ENCODE results near the gene KDM6A.
"Not testable (repeated sequence)": the region's sequence is repeated elsewhere in the genome, so short reads cannot be mapped to it uniquely, and the experiment has no call there.

The KDM6A gene

DNA sequence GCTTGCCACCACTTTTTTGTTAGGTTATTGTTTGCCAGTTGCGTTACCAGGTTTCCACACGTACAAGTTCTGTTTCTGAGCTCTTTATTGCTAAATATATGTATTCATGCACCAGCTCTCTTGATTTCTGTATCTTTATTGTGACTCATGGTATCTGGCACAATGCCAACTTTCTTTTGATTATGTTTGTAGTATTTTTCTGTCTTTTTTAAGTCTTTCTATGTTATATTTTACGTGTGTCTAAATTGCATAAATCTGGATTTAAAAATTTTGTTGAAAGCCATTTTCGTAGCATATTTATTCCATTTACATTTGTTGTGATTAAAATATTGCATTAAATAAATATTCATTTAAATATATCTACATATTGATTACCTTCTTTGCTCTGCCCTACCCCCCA, 73.8 kb downstream of the KDM6A start:
- TF ChIP-seq, protein P1, sequence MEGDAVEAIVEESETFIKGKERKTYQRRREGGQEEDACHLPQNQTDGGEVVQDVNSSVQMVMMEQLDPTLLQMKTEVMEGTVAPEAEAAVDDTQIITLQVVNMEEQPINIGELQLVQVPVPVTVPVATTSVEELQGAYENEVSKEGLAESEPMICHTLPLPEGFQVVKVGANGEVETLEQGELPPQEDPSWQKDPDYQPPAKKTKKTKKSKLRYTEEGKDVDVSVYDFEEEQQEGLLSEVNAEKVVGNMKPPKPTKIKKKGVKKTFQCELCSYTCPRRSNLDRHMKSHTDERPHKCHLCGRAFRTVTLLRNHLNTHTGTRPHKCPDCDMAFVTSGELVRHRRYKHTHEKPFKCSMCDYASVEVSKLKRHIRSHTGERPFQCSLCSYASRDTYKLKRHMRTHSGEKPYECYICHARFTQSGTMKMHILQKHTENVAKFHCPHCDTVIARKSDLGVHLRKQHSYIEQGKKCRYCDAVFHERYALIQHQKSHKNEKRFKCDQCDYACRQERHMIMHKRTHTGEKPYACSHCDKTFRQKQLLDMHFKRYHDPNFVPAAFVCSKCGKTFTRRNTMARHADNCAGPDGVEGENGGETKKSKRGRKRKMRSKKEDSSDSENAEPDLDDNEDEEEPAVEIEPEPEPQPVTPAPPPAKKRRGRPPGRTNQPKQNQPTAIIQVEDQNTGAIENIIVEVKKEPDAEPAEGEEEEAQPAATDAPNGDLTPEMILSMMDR (conservative IDR thresholded peaks at IDR 0.05; ENCODE audit: low read depth, low read length) = no peak
- H2AFZ ChIP-seq (ENCODE audit: low read depth) = no peak overlapping the region
- no peaks in the 10 kb centered on the region for H3K4me1 ChIP-seq (ENCODE audit: low read depth, poor library complexity, severe bottlenecking)
- H3K27ac ChIP-seq = no peak overlapping the region
- peaks cover 89% of the 10 kb centered on the region for H3K79me2 ChIP-seq (ENCODE audit: insufficient read depth, low read depth)
- no peak overlapping the region for H3K4me3 ChIP-seq (IDR thresholded peaks at IDR 0.05; ENCODE audit: insufficient read depth, low read depth, low read length)
- no peak overlapping the region for H3K4me2 ChIP-seq
- no peaks in the 10 kb centered on the region for H3K36me3 ChIP-seq (ENCODE audit: insufficient read depth)
- no peaks in the 10 kb centered on the region for H3K27me3 ChIP-seq (ENCODE audit: insufficient read depth, low read depth)
- no peak overlapping the region for H3K9ac ChIP-seq
- H4K20me1 ChIP-seq (ENCODE audit: insufficient read depth) = no peaks in the 10 kb centered on the region

DNA sequence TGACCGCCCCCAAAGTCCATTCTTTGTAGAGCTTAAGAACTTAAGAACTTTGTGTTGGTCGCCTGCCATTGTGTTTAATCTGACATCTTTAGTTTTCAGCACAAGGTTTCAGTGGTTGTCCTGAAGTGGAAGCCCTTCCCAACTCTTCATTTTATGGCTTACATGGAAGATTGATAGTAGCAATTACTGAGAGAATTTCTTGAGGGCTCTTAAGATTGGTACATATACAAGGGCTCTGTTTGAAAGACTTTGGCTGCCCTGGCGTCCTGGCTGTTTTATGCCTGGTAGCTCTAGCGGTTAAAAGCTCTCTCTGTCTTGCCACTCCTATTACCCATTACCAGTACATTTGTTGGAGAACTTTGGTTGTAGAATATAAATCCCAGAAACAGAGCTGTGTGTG, 75.0 kb downstream of the KDM6A start:
- Histone ChIP-seq H3K4me2 (no peak overlapping the region), H3K4me1 (ENCODE audit: low read depth, poor library complexity, severe bottlenecking) (no peaks in the 10 kb centered on the region), H3K9ac (no peak overlapping the region), H3K79me2 (ENCODE audit: insufficient read depth, low read depth) (peaks cover 98% of the 10 kb centered on the region), H3K27ac (no peak overlapping the region), H3K36me3 (ENCODE audit: insufficient read depth) (no peaks in the 10 kb centered on the region), H4K20me1 (ENCODE audit: insufficient read depth) (no peaks in the 10 kb centered on the region), H3K4me3 (IDR thresholded peaks at IDR 0.05; ENCODE audit: insufficient read depth, low read depth, low read length) (no peak overlapping the region), H3K27me3 (ENCODE audit: insufficient read depth, low read depth) (no peaks in the 10 kb centered on the region), H2AFZ (ENCODE audit: low read depth) (no peak overlapping the region)
- TF ChIP-seq, protein P1 (conservative IDR thresholded peaks at IDR 0.05; ENCODE audit: low read depth, low read length) = no peak

DNA sequence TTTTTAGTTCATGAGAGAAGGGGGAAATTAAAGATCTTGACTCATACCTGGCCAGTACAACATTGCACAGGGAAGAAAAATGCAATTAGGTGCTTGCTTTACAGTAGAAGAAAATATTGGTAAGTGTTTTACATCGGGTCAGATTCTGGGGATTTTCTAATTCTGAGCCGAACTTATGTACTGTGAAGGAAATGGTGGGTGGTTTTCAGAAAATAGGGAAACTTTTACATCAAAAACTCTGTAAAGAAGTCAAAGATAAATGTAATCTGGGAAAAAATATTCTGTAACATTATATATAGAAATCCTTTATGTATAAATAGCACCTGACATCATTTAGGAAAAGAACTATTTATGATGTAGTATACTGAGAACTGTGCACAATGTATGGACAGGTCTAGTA, 75.4 kb downstream of the KDM6A start:
- TF ChIP-seq, protein P1 (conservative IDR thresholded peaks at IDR 0.05; ENCODE audit: low read depth, low read length) = no peak
- Histone ChIP-seq H3K27ac (no peak overlapping the region), H4K20me1 (ENCODE audit: insufficient read depth) (no peaks in the 10 kb centered on the region), H3K4me3 (IDR thresholded peaks at IDR 0.05; ENCODE audit: insufficient read depth, low read depth, low read length) (no peak overlapping the region), H3K4me1 (ENCODE audit: low read depth, poor library complexity, severe bottlenecking) (no peaks in the 10 kb centered on the region), H3K4me2 (no peak overlapping the region), H3K79me2 (ENCODE audit: insufficient read depth, low read depth) (peaks cover 98% of the 10 kb centered on the region), H3K27me3 (ENCODE audit: insufficient read depth, low read depth) (no peaks in the 10 kb centered on the region), H2AFZ (ENCODE audit: low read depth) (no peak overlapping the region), H3K9ac (no peak overlapping the region), H3K36me3 (ENCODE audit: insufficient read depth) (no peaks in the 10 kb centered on the region)

DNA sequence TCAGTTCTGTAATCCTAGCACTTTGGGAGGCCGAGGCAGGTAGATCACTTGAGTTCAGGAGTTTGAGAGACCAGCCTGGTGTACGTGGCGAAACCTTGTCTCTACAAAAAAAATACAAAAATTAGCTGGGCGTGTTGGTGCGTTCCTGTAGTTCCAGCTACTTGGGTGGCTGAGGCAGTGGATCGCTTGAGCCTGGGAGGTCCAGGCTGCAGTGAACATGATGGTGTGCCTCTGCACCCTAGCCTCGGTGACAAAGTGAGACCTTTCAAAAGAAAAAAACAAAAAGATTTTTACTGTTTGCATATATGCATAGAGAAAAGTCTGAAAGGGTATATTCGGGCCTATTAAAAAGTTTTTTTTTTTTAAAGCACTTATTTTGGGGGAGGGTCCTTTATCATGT, 76.1 kb downstream of the KDM6A start:
- peaks cover 97% of the 10 kb centered on the region for H3K79me2 ChIP-seq (ENCODE audit: insufficient read depth, low read depth)
- H3K27ac ChIP-seq = no peak overlapping the region
- no peaks in the 10 kb centered on the region for H3K36me3 ChIP-seq (ENCODE audit: insufficient read depth)
- H3K4me2 ChIP-seq = no peak overlapping the region
- H3K4me1 ChIP-seq (ENCODE audit: low read depth, poor library complexity, severe bottlenecking) = no peaks in the 10 kb centered on the region
- TF ChIP-seq, protein P1 (conservative IDR thresholded peaks at IDR 0.05; ENCODE audit: low read depth, low read length) = no peak
- no peak overlapping the region for H2AFZ ChIP-seq (ENCODE audit: low read depth)
- H3K9ac ChIP-seq = no peak overlapping the region
- no peaks in the 10 kb centered on the region for H3K27me3 ChIP-seq (ENCODE audit: insufficient read depth, low read depth)
- no peaks in the 10 kb centered on the region for H4K20me1 ChIP-seq (ENCODE audit: insufficient read depth)
- H3K4me3 ChIP-seq (IDR thresholded peaks at IDR 0.05; ENCODE audit: insufficient read depth, low read depth, low read length) = no peak overlapping the region

DNA sequence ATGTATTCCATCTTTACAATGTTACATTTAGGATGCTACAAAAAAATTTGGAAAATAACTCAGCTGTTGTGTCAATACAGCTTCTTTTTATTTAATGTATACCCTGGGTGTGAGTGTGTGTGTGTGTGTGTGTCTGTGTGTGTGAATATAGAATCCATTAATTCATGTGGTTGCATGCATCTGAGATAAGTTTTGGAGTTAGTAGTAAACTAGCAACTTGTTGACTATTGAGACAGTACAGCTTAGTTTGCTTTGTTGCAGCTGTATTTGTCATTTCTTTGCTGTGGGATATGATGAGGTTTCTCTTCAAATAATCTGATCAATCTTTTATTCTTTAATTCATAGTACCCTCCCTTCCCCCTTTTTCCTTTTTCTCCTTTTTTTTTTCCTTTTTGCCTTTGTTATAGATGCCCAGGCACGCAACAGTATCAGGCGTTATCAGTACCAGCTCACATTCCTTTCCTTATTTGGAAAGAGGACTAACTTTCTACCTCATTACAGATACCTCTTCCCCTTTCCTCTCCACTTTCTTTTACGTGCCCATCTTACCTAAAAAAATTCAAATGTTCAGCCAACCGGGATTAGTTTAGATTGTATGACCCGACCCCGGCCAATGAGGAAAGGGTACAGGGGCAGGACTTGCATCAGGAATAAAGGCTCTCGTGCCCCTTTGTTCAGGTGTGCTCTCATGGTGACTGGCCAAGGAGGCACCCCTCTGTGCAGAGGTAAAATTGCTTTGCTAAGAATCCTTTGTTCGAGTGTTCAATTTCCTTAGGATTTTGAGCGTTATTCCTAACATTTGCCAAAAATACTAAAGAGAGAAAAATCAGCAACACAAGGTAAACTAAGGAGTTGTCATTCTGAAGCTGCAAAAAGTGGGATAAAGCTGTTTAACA, 77.7 kb downstream of the KDM6A start:
- H3K27ac ChIP-seq = not testable (repeated sequence)

More for the DNA sequence above, 77.7 kb downstream of the KDM6A start:
- H3K4me1 ChIP-seq (ENCODE audit: low read depth, poor library complexity, severe bottlenecking); H3K27me3 ChIP-seq (ENCODE audit: insufficient read depth, low read depth); H3K36me3 ChIP-seq (ENCODE audit: insufficient read depth); H3K4me3 ChIP-seq (IDR thresholded peaks at IDR 0.05; ENCODE audit: insufficient read depth, low read depth, low read length); H2AFZ ChIP-seq (ENCODE audit: low read depth); H4K20me1 ChIP-seq (ENCODE audit: insufficient read depth); H3K9ac ChIP-seq; H3K4me2 ChIP-seq: not testable (repeated sequence)
- H3K79me2 ChIP-seq (ENCODE audit: insufficient read depth, low read depth) = peaks cover 95% of the 10 kb centered on the region

Measured in KMS-11 (cell line).